OCI-LY7 (cell line): ENCODE measurements around the gene DUOXA2. TPM values are rescaled to one million over a fixed set of nuclear protein-coding genes. Genes with fewer than 3 reads are reported as not detected.
"Not testable (repeated sequence)": the region's sequence is repeated elsewhere in the genome, so short reads cannot be mapped to it uniquely, and the experiment has no call there.

Experiments
- BruUV-seq: library from RNA; stranded (reverse); fragments of 400-500 nt; replicated peaks from 2 replicates; lab custom pipeline; 2021; lab: Mats Ljungman, UMichigan
- CTCF ChIA-PET: fragments of 300-600 bp; sonication (Branson Sonifier 250); formaldehyde crosslinking; loops from one replicate; lab custom pipeline; 2022; ENCODE audit warnings: antibody characterized with exemption; ENCODE audit not compliant: unreplicated experiment; lab: Charles Lee
- POLR2A ChIA-PET: fragments of 300-600 bp; sonication (Branson Sonifier 250); formaldehyde crosslinking; loops from one replicate; lab custom pipeline; 2022; ENCODE audit warnings: antibody characterized with exemption; lab: Charles Lee
- DNase-seq: peaks from one replicate; pipeline ENCODE4 v3.0.0-alpha.2; 2015; ENCODE audit warnings: low spot score
- H2AFZ ChIP-seq: fragments of 200-600 bp; sonication (generic), shearing (Covaris generic); 2 replicates; pipeline ENCODE4 v1.6.1; 2014; ENCODE audit warnings: mild to moderate bottlenecking, antibody characterized with exemption, low read length, moderate library complexity
- H3K27ac ChIP-seq: fragments of 200-600 bp; sonication (generic); 2 replicates; pipeline ENCODE4 v1.5.1; 2014; ENCODE audit warnings: mixed run types, low read depth, mild to moderate bottlenecking, moderate library complexity, low read length, inconsistent platforms; ENCODE audit not compliant: poor library complexity, severe bottlenecking
- H3K36me3 ChIP-seq: fragments of 200-600 bp; sonication (generic); 2 replicates; pipeline ENCODE4 v1.6.1; 2014; ENCODE audit warnings: mild to moderate bottlenecking, antibody characterized with exemption, low read length, moderate library complexity, mixed read lengths; ENCODE audit not compliant: insufficient read depth
- H3K4me1 ChIP-seq: fragments of 200-600 bp; sonication (generic); 2 replicates; pipeline ENCODE4 v1.5.1; 2014; ENCODE audit warnings: mild to moderate bottlenecking, low read length; ENCODE audit not compliant: insufficient read depth, poor library complexity, severe bottlenecking
- H3K4me2 ChIP-seq: fragments of 200-600 bp; sonication (generic); 2 replicates; pipeline ENCODE4 v1.6.1; 2014; ENCODE audit warnings: mild to moderate bottlenecking, low read length
- H3K4me3 ChIP-seq: fragments of 200-600 bp; sonication (generic); 2 replicates; pipeline ENCODE4 v1.5.1; 2014; ENCODE audit warnings: mild to moderate bottlenecking, low read depth, low read length; ENCODE audit not compliant: poor library complexity, severe bottlenecking
- H3K79me2 ChIP-seq: fragments of 200-600 bp; sonication (generic); 2 replicates; pipeline ENCODE4 v1.6.1; 2016; ENCODE audit warnings: low read depth, mild to moderate bottlenecking, low read length, moderate library complexity, mixed read lengths; ENCODE audit not compliant: insufficient read depth
- H3K9me2 ChIP-seq: fragments of 200-600 bp; sonication (generic); 2 replicates; pipeline ENCODE4 v1.6.1; 2016; ENCODE audit warnings: mild to moderate bottlenecking, low read length, mixed read lengths; ENCODE audit not compliant: insufficient read depth
- H3K9me3 ChIP-seq: fragments of 200-600 bp; sonication (generic); 2 replicates; pipeline ENCODE4 v1.6.1; 2014; ENCODE audit warnings: mild to moderate bottlenecking, mixed run types, low read length, mixed read lengths
- H4K20me1 ChIP-seq: fragments of 200-600 bp; sonication (generic); 2 replicates; pipeline ENCODE4 v1.6.1; 2014; ENCODE audit warnings: mild to moderate bottlenecking, antibody characterized with exemption, low read length, moderate library complexity, mixed read lengths; ENCODE audit not compliant: insufficient read depth
- CTCF ChIP-seq: fragments of 200-600 bp; sonication (generic); conservative IDR thresholded peaks from 2 replicates; pipeline ENCODE4 v1.5.1; 2014; ENCODE audit warnings: mild to moderate bottlenecking, antibody characterized with exemption, low read length, moderate library complexity, mixed read lengths
- EZH2phosphoT487 ChIP-seq: fragments of 200-600 bp; sonication (generic); IDR thresholded peaks from 2 replicates; pipeline ENCODE4 v1.6.1; 2018; ENCODE audit warnings: low read depth, borderline replicate concordance, mild to moderate bottlenecking, mixed run types, antibody characterized with exemption, low read length, moderate library complexity, mixed read lengths
- intact Hi-C: fragments of 100-400 bp; cut with micrococcal nuclease; formaldehyde crosslinking; loops from one replicate; pipeline ENCODE4 v1.10.0; 2022; ENCODE audit not compliant: unreplicated experiment
- total RNA-seq, 2 experiments: library from RNA; depleted of rRNA in 1 of 2; stranded (reverse); fragments of >200 nt in 1 of 2; shearing (Covaris generic) in 1 of 2; gene quantifications; 2 replicates each; pipeline ENCODE4 v1.2.3, GENCODE V29; 2014 to 2022

The DUOXA2 gene
- total RNA-seq, 2 experiments from 2014 or later = not detected

GRCh38 chr15:45134682-45135604, 20.8 kb downstream of the DUOXA2 start:
- Histone ChIP-seq H4K20me1 (no peaks in the 10 kb centered on the region), H3K9me3 (no peaks in the 10 kb centered on the region), H3K36me3 (no peaks in the 10 kb centered on the region), H3K27ac (no peak overlapping the region), H3K79me2 (no peaks in the 10 kb centered on the region), H3K4me2 (no peak overlapping the region), H3K4me3 (no peak overlapping the region), H2AFZ (no peak overlapping the region), H3K9me2 (no peaks in the 10 kb centered on the region), H3K4me1 (no peaks in the 10 kb centered on the region)
- intact Hi-C loops = no loop called here
- BruUV-seq = no TSS peak
- TF ChIP-seq CTCF (no peak), EZH2phosphoT487 (no peak)
- ChIA-PET CTCF (no interaction called here), POLR2A (no interaction called here)
- no peak for DNase-seq

DNA sequence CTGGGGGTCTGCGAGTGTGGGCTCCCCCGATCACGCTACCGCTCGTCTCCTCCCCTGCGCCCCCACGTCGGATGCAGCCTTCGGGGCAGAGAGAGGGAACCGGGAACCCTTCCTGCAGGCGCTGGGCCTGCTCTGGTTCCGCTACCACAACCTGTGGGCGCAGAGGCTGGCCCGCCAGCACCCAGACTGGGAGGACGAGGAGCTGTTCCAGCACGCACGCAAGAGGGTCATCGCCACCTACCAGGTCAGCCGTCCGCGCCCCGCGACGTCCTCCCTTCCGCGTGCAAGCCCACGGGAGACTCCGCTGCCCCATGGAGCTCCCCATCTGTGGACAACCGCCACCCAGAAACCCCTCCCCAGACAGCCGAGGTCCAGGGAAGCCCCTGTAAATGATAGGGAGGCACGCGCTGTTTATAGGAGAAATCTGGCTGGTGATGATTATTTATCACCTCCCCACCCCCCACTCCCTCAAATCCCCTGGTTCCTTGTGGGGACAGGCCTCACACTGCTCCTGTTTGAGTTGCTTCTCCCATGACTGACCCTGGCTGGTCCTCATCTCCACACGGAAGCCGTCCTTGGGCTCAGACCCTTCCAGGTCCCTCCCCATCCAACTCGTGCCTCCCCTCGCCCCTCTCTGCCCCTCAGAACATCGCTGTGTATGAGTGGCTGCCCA, 21.7 kb downstream of the DUOXA2 start:
- H2AFZ ChIP-seq, H3K9me3 ChIP-seq, POLR2A ChIA-PET, intact Hi-C loops, H3K79me2 ChIP-seq, H3K4me3 ChIP-seq, DNase-seq, H4K20me1 ChIP-seq, H3K4me2 ChIP-seq, H3K4me1 ChIP-seq, BruUV-seq, H3K27ac ChIP-seq, H3K36me3 ChIP-seq, H3K9me2 ChIP-seq, CTCF ChIA-PET: not testable (repeated sequence)

- intact Hi-C loops = no loop called here
- H3K36me3 ChIP-seq = no peaks in the 10 kb centered on the region
- TF ChIP-seq EZH2phosphoT487 (no peak), CTCF (peak; percentile 60)
- H2AFZ ChIP-seq = no peak overlapping the region
- H3K9me2 ChIP-seq = no peaks in the 10 kb centered on the region
- H3K79me2 ChIP-seq = no peaks in the 10 kb centered on the region
- H3K27ac ChIP-seq = no peak overlapping the region
- H3K9me3 ChIP-seq = no peaks in the 10 kb centered on the region
- no peak overlapping the region for H3K4me3 ChIP-seq
- no TSS peak for BruUV-seq
- H4K20me1 ChIP-seq = no peaks in the 10 kb centered on the region
- ChIA-PET POLR2A (no interaction called here), CTCF (no interaction called here)
- 0 out of 2 replicates have a peak overlapping the region, but pooled peaks have one; percentile 9 for H3K4me2 ChIP-seq
- DNase-seq = peak; percentile 18
- H3K4me1 ChIP-seq = no peaks in the 10 kb centered on the region
Measured at GRCh38 chr15:45136378-45136764, 22.2 kb downstream of the DUOXA2 start.
